Heart left ventricle (tissue), 16 donors: ENCODE measurements around the gene SCARB1. TPM values are rescaled to one million over a fixed set of nuclear protein-coding genes. Genes with fewer than 3 reads are reported as not detected.

Source experiments
- ATAC-seq, 4 donors: fragments of 200-7000 bp; cut with Tn5 transposase; one replicate each; pipeline ENCODE4 v1.9.1; 2020 to 2022; ENCODE audit warnings: moderate library complexity in 4 of 4, mild to moderate bottlenecking in 3 of 4, moderate number of reproducible peaks in 1 of 4
- DNase-seq, 5 donors: peaks; one replicate each; pipeline ENCODE4 v3.0.0-alpha.2; 2020
- H3K27ac ChIP-seq, 12 donors: fragments of 200-600 bp; sonication (generic) in 4 of 12; one replicate each; pipeline versions ENCODE4 v1.5.0 to v1.8.0; 2016 to 2022; ENCODE audit warnings: mild to moderate bottlenecking in 2 of 12
- H3K27me3 ChIP-seq, 9 donors: fragments of 200-600 bp; sonication (generic) in 2 of 9; one replicate each; pipeline versions ENCODE4 v1.5.1 to v1.8.0; 2016 to 2022; ENCODE audit warnings: mild to moderate bottlenecking in 3 of 9
- H3K36me3 ChIP-seq, 9 donors: fragments of 200-600 bp; sonication (generic) in 2 of 9; one replicate each; pipeline versions ENCODE4 v1.5.0 to v1.8.0; 2018 to 2022; ENCODE audit warnings: mild to moderate bottlenecking in 2 of 9
- H3K4me1 ChIP-seq, 12 donors: fragments of 200-600 bp; sonication (generic) in 4 of 12; one replicate each; pipeline versions ENCODE4 v1.5.0 to v1.8.0; 2016 to 2022; ENCODE audit warnings: mild to moderate bottlenecking in 3 of 12
- H3K4me3 ChIP-seq, 12 donors: fragments of 200-600 bp; sonication (generic) in 4 of 12; one replicate each; pipeline versions ENCODE4 v1.5.0 to v1.8.0; 2017 to 2022; ENCODE audit warnings: mild to moderate bottlenecking in 9 of 12, moderate library complexity in 4 of 12
- H3K9me3 ChIP-seq, 12 donors: fragments of 200-600 bp; sonication (generic) in 4 of 12; one replicate each; pipeline versions ENCODE4 v1.5.0 to v1.8.0; 2016 to 2022; ENCODE audit warnings: mild to moderate bottlenecking in 1 of 12
- CTCF ChIP-seq, 12 donors: fragments of 200-600 bp; sonication (generic) in 4 of 12; IDR thresholded peaks; one replicate each; pipeline versions ENCODE4 v1.5.0 to v1.8.0; 2018 to 2022; ENCODE audit warnings: antibody characterized with exemption in 12 of 12, mild to moderate bottlenecking in 5 of 12
- POLR2A ChIP-seq, 2 donors: fragments of 450-650 bp; IDR thresholded peaks; one replicate each; pipeline ENCODE4 v1.6.1; 2017; ENCODE audit warnings: antibody characterized with exemption in 2 of 2, mild to moderate bottlenecking in 2 of 2, moderate library complexity in 2 of 2
- WGBS, 4 donors: extraction: QIAGEN DNeasy Blood & Tissue Kit in 2 of 4; methylation state at CpG; one replicate each; pipeline versions ENCODE4 v1.1.5 to v1.1.7; 2013 to 2018; 5-methylcytosine and 5-hydroxymethylcytosine counted together
- intact Hi-C, 10 donors: fragments of 100-400 bp; cut with DNase I; formaldehyde crosslinking; loops; one replicate each; pipeline versions ENCODE4 v1.11.1 to v1.14.2; 2022
- polyA plus RNA-seq, 2 donors: library from polyadenylated mRNA; stranded (reverse); fragments of 200-250 nt; gene quantifications; one replicate each; pipeline ENCODE4 v1.2.3, GENCODE V29; 2013
- total RNA-seq, 9 donors: library from RNA; depleted of rRNA in 2 of 9; stranded (reverse); fragments of >200 nt in 2 of 9; fragmentation: NEBNext Ultra II Directional in 3 of 9; extraction: Animal tissue kit (Norgen Biotek cat#: 25700) in 3 of 9; gene quantifications; one replicate each; pipeline versions ENCODE4 v1.1.0 to v1.2.4, GENCODE V29; 2016 to 2023
- donor health status: ischemic (EF 13 %, LVEDD 7.1; RV severe dilation, severe dysfunction).
- donor health status: healthy with polysubstance abuse.
- donor health status: DM: no; HTN: yes; CAD: no.
- donor health status: DM: no; HTN: no; CAD: no.
- donor health status: ischemic (EF 25% LVEDD 6.9; RV normal size, moderate dysfunction).
- donor health status: ischemic (EF 25% LVEDD 5.7; RV mildly dilated, moderate dysfunction).
- donor health status: healthy.
- donor health status: DM: yes; HTN: yes; CAD: no.
- donor health status: ischemic (EF 35%, LVEDD 5.7; RV mildly dilated, moderate dysfunction).
- donor health status: nonischemic (EF 11% LVEDD 7.7; RV severe dilation, severe dysfunction).
- donor health status: DM: yes; HTN: yes; CAD: no.
- donor health status: PGD.
- donor health status: ischemic (EF 29% LVEDD 5.4; RV normal size, mild dysfunction).
- donor health status: nonischemic (EF 23%, LVEDD 6.1; RV moderate dilation, normal function).

The SCARB1 gene
- total and polyA plus RNA-seq, 11 donors, result 6.9 to 21.7 (median 14.0) TPM

GRCh38 chr12:124816295-124816854 lies 47.3 kb downstream of the SCARB1 start:
- no peak overlapping the region for H3K27ac ChIP-seq
- H3K36me3 ChIP-seq, result peaks cover 0 to 35% (median 8%) of the 10 kb centered on the region in 9 donors
- 93 to 95% (median 93%) methylated on average over 15 of the region's 15 CpGs for WGBS, 4 donors
- no peak for ATAC-seq
- intact Hi-C loops, result no loop called here
- H3K9me3 ChIP-seq, result no peaks in the 10 kb centered on the region
- TF ChIP-seq CTCF (IDR thresholded peaks at IDR 0.05) (no peak), POLR2A (IDR thresholded peaks at IDR 0.05) (no peak)
- H3K4me3 ChIP-seq, result no peak overlapping the region
- H3K4me1 ChIP-seq, result no peaks in the 10 kb centered on the region
- no peak for DNase-seq
- H3K27me3 ChIP-seq, result no peaks in the 10 kb centered on the region

- intact Hi-C loops, result no loop called here
- no peaks in the 10 kb centered on the region for H3K27me3 ChIP-seq
- H3K27ac ChIP-seq, result no peak overlapping the region
- H3K36me3 ChIP-seq, result peaks cover 0 to 35% (median 8%) of the 10 kb centered on the region in 9 donors
- WGBS, 4 donors, result 85 to 89% (median 88%) methylated on average over 31 to 38 of the region's 38 CpGs
- DNase-seq, result no peak
- no peaks in the 10 kb centered on the region for H3K9me3 ChIP-seq
- TF ChIP-seq CTCF (IDR thresholded peaks at IDR 0.05), result no peak
- TF ChIP-seq POLR2A (IDR thresholded peaks at IDR 0.05), result no peak
- no peak overlapping the region for H3K4me3 ChIP-seq
- H3K4me1 ChIP-seq, result no peaks in the 10 kb centered on the region
- ATAC-seq, result peak in 1 of 4 donors; percentile 37
Observed at GRCh38 chr12:124814741-124815613, 48.7 kb downstream of the SCARB1 start.

GRCh38 chr12:124813782-124814181 lies 49.9 kb downstream of the SCARB1 start:
- TF ChIP-seq CTCF (IDR thresholded peaks at IDR 0.05) (no peak), POLR2A (IDR thresholded peaks at IDR 0.05) (no peak)
- no peak for DNase-seq
- no peak for ATAC-seq
- Histone ChIP-seq H3K27ac (no peak overlapping the region), H3K36me3 (peaks cover 0 to 35% (median 8%) of the 10 kb centered on the region in 9 donors), H3K27me3 (no peaks in the 10 kb centered on the region), H3K4me1 (no peaks in the 10 kb centered on the region), H3K9me3 (no peaks in the 10 kb centered on the region), H3K4me3 (no peak overlapping the region)
- WGBS, 4 donors, result 88 to 100% (median 96%) methylated on average over 3 of the region's 3 CpGs
- intact Hi-C loops, result no loop called here

GRCh38 chr12:124812979-124813378 lies 50.7 kb downstream of the SCARB1 start:
- no peak for ATAC-seq
- no peaks in the 10 kb centered on the region for H3K27me3 ChIP-seq
- no peaks in the 10 kb centered on the region for H3K4me1 ChIP-seq
- H3K27ac ChIP-seq, result no peak overlapping the region
- peaks cover 0 to 35% (median 8%) of the 10 kb centered on the region in 9 donors for H3K36me3 ChIP-seq
- intact Hi-C loops, result no loop called here
- no peak for TF ChIP-seq CTCF (IDR thresholded peaks at IDR 0.05)
- no peak for TF ChIP-seq POLR2A (IDR thresholded peaks at IDR 0.05)
- no peaks in the 10 kb centered on the region for H3K9me3 ChIP-seq
- no peak overlapping the region for H3K4me3 ChIP-seq
- WGBS, 4 donors, result 93 to 98% (median 96%) methylated on average over 2 of the region's 2 CpGs
- DNase-seq, result no peak
